ENCODE data around the gene HPCA.

HPCA gene

GRCh38 chr1:32937061-32937460 lies 50.8 kb downstream of the HPCA start:
- DNase-seq, result no peak

GRCh38 chr1:32939655-32940371 lies 53.5 kb downstream of the HPCA start:
- DNase-seq, result no peak

DNA sequence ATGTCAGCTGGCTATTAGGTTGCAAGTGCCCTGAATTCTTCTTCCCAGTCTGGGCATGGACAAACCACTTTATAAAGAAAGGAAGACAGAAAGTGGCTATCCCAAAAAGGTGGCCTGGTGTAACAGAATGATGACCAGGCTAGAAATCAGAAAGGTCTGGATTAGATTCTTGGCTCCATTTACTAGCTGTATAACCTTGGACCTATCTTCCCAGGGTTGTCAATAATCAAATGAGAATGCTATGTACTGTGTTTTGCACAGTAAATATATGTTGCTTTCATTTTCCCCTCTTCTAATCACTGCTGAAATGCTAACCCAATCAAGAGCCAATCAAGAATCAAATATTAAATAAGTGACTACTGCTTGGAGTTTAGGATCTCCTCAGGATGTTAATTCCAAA lies 57.9 kb downstream of the HPCA start:
- DNase-seq, result no peak

Data from activated CD4-positive, alpha-beta T cell treated with anti-CD3 and anti-CD28 coated beads, Interleukin-2, amount 50 U/mL, for 4 hours (primary cell).